Fibroblast of mammary gland (primary cell): Measurements from ENCODE around the gene C5.

Experiments
- DNase-seq: peaks from one replicate; pipeline ENCODE4 v3.0.0-alpha.2; 2010; ENCODE audit warnings: low read depth
- H3K4me3 ChIP-seq: 2 replicates; pipeline ENCODE4 v1.5.1; 2011; ENCODE audit warnings: low read depth, mild to moderate bottlenecking, low read length, moderate library complexity; ENCODE audit not compliant: control insufficient read depth
- CTCF ChIP-seq: conservative IDR thresholded peaks from 2 replicates; pipeline ENCODE4 v1.5.1; 2011; ENCODE audit warnings: low read depth, low read length, inconsistent platforms; ENCODE audit not compliant: control insufficient read depth, insufficient read depth

C5 gene

GRCh38 chr9:121075251-121076036 lies 25.4 kb upstream of the C5 start:
- DNase-seq = peak; percentile 34
- TF ChIP-seq CTCF = no peak
- peak overlapping the region; percentile 87 for H3K4me3 ChIP-seq

DNA sequence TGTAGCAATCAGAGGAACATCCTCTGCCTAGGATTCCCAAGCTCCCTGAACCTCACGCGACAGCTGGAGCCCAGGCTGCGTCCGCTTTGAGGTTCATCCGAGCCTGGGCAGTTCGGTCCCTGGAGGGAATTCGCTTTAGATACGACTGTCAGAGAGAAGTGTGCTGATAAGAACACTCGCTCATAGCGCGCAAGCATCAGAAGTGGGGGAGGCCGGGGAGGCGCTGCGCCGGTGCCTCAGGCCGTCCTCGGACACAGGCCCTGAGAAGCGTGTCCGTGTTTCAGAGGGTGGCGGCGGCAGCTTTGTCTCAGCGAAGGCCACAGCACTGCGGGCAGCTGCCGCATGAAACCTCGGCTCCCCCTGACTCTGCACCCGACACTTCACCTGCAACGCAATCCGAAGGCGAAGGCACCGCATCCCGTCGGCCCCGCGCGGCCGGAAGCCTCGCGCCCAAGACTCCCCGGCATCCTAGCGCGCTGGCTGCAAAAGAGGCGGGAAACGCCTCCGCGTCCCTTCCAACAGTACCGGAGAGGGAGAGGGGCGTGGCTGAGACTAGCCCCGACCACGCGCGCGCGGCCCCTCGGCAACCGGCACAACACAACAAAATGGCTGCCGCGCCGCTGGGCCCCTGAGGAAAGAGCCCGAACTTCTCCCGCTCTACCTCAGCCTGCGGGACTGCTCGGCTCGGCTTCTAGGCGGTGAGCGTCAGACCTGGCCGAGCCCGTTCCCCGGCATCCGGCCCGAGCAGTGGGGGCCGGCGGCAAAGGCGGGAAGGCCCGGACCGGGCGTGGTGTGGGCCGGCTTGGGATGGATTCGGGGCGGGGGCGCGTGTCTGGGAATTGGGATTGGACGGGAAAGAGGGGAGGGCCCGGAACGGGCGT lies 24.5 kb upstream of the C5 start, which contains the start of gene CNTRL:
Gene CNTRL (plus strand): TSS at position 586 of the 881 bp plus-strand sequence. CDS start 13,372 bp downstream, outside the sequence.
- peak within 1 kb of the TSS; percentile 87 for H3K4me3 ChIP-seq
- TF ChIP-seq CTCF = no peak
- peak; percentile 85 for DNase-seq

- H3K4me3 ChIP-seq = peak overlapping the region; percentile 87
- peak; percentile 93 for DNase-seq
- no peak for TF ChIP-seq CTCF
These were observed 23.0 kb upstream of the C5 start for GRCh38 chr9:121073038-121073437.

DNA sequence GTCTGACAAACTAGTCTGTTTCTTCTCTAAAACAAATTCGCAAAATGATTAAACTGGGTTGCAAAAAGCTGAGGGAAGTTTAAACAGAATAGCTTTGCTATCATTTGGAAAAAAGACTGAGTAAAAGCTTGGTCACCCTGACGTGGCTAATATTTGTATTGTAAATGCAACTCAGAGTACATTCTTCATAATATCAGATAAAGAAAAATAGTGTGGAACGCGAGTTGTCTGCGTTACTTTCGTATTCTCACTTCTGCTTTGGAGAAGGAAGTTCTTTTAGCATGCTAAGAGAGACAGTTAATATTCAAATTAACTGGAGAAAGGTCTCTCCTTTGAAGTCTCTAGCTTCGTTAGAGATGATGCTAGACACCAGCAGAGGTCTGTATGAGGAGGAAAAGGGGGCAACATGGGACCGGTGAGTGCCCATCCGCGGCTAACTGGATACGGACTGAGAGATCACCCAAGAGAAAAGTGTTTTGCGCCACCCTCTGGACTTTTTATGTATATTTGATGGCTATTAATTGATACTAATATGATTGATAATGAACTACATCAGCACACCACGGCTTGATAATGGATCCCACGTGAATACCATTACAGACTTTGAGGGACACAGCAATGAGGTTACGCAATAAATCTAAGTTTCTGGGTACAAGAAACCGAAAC lies 21.8 kb upstream of the C5 start:
- peak; percentile 37 for TF ChIP-seq CTCF
- peak overlapping the region; percentile 61 for H3K4me3 ChIP-seq
- peak; percentile 60 for DNase-seq

DNA sequence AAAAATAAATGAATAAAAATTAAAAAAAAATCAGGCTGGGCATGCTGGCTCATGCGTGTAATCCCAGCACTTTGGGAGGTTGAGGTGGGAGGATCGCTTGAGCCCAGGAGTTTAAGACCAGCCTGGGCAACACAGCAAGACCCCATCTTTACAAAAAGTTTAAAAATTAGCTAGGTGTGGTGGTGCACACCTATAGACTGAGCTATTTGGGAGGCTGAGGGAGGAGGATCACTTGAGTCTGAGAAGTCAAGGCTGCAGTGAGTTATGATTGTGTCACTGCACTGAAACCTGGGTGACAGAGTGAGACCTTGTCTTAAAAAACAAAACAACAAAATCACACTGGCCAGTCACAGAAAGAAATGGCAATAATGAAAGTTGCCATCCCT lies 21.3 kb upstream of the C5 start:
- DNase-seq = no peak
- TF ChIP-seq CTCF = no peak
- peak overlapping the region; percentile 61 for H3K4me3 ChIP-seq

DNA sequence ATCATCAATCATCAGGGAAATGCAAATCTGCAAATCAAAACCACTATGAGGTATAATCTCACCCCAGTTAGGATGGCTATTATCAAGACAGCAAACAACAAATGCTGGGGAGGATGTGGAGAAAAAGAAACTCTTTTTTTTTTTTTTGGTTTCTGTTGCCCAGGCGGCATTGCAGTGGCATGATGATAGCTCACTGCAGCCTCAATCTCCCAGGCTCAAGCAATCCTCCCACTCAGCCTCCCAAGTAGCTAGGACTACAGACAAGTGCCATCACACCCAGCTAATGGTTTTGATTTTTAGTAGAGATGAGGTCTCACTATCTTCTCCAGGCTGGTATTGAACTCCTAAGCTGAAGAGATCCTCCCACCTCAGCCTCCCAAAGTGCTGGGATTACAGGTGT lies 19.3 kb upstream of the C5 start:
- no peak for TF ChIP-seq CTCF
- H3K4me3 ChIP-seq = no peak overlapping the region
- DNase-seq = no peak
